ENCODE results near the gene DLK1.

- no peak for TF ChIP-seq CTCF (IDR thresholded peaks at IDR 0.05 in 8 of 11, conservative IDR thresholded peaks at IDR 0.05 in 3 of 11)
- no peak for TF ChIP-seq POLR2AphosphoS5 (IDR thresholded peaks at IDR 0.05)
- no peak for TF ChIP-seq POLR2A (IDR thresholded peaks at IDR 0.05)
Measured at GRCh38 chr14:100738269-100738691, 11.6 kb downstream of the DLK1 start.

Data from spleen (tissue), 7 donors.